ENCODE data around the gene MAST3. TPM values are rescaled to one million over a fixed set of nuclear protein-coding genes. Genes with fewer than 3 reads are reported as not detected.

The MAST3 gene
- total RNA-seq, 1 experiment from 2014 or later: 11.5 TPM

DNA sequence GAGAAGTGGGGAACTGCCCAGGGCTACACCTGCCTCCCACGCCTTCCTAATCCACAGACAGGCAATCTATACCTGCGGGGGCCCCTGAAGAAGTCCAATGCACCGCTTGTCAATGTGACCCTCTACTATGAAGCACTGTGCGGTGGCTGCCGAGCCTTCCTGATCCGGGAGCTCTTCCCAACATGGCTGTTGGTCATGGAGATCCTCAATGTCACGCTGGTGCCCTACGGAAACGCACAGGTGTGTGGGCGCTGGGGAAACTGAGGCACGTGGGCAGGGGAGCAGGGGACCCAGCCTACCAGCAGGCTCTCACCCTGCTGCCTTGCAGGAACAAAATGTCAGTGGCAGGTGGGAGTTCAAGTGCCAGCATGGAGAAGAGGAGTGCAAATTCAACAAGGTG is 77.4 kb downstream of the MAST3 start (continued):
- TF ChIP-seq, protein P1, sequence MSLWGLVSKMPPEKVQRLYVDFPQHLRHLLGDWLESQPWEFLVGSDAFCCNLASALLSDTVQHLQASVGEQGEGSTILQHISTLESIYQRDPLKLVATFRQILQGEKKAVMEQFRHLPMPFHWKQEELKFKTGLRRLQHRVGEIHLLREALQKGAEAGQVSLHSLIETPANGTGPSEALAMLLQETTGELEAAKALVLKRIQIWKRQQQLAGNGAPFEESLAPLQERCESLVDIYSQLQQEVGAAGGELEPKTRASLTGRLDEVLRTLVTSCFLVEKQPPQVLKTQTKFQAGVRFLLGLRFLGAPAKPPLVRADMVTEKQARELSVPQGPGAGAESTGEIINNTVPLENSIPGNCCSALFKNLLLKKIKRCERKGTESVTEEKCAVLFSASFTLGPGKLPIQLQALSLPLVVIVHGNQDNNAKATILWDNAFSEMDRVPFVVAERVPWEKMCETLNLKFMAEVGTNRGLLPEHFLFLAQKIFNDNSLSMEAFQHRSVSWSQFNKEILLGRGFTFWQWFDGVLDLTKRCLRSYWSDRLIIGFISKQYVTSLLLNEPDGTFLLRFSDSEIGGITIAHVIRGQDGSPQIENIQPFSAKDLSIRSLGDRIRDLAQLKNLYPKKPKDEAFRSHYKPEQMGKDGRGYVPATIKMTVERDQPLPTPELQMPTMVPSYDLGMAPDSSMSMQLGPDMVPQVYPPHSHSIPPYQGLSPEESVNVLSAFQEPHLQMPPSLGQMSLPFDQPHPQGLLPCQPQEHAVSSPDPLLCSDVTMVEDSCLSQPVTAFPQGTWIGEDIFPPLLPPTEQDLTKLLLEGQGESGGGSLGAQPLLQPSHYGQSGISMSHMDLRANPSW (CRISPR knock-in tag; conservative IDR thresholded peaks at IDR 0.05; ENCODE audit: low read depth): no peak

- Mint-ChIP-seq H3K4me3 (no peak overlapping the region), H3K4me1 (peaks cover 9% of the 10 kb centered on the region), H3K36me3 (no peaks in the 10 kb centered on the region; the same call in 1 of the 2 replicates), H3K27me3 (ENCODE audit: low read depth) (peaks cover 19% of the 10 kb centered on the region), H3K9me3 (no peaks in the 10 kb centered on the region), H3K27ac (no peak overlapping the region)
- ATAC-seq: no peak
- ChIA-PET POLR2A (no interaction called here), CTCF (interaction anchor here (0.6 to 3.6 kb wide), 4 partner anchors 9 to 15 kb away, joined by 3 to 14 read pairs (median 5); partner anchors contain the start of gene MPV17L2)
- no peak for TF ChIP-seq KAT7 (CRISPR knock-in tag; IDR thresholded peaks at IDR 0.05; ENCODE audit: borderline replicate concordance)
- no peak for TF ChIP-seq ZNF423 (CRISPR knock-in tag; IDR thresholded peaks at IDR 0.05)
- TF ChIP-seq GABPB1 (CRISPR knock-in tag; IDR thresholded peaks at IDR 0.05): no peak
- no peak for TF ChIP-seq ATF1 (CRISPR knock-in tag; IDR thresholded peaks at IDR 0.05)
- no peak for TF ChIP-seq E2F1 (CRISPR knock-in tag; IDR thresholded peaks at IDR 0.05)
- no peak for TF ChIP-seq TCF7 (CRISPR knock-in tag; IDR thresholded peaks at IDR 0.05; ENCODE audit: low read depth)
- no peak for TF ChIP-seq NR2C2 (CRISPR knock-in tag; IDR thresholded peaks at IDR 0.05)
- no peak for TF ChIP-seq IRF1 (CRISPR knock-in tag; IDR thresholded peaks at IDR 0.05)
- TF ChIP-seq CREM (CRISPR knock-in tag; IDR thresholded peaks at IDR 0.05): no peak
- TF ChIP-seq, protein P2, sequence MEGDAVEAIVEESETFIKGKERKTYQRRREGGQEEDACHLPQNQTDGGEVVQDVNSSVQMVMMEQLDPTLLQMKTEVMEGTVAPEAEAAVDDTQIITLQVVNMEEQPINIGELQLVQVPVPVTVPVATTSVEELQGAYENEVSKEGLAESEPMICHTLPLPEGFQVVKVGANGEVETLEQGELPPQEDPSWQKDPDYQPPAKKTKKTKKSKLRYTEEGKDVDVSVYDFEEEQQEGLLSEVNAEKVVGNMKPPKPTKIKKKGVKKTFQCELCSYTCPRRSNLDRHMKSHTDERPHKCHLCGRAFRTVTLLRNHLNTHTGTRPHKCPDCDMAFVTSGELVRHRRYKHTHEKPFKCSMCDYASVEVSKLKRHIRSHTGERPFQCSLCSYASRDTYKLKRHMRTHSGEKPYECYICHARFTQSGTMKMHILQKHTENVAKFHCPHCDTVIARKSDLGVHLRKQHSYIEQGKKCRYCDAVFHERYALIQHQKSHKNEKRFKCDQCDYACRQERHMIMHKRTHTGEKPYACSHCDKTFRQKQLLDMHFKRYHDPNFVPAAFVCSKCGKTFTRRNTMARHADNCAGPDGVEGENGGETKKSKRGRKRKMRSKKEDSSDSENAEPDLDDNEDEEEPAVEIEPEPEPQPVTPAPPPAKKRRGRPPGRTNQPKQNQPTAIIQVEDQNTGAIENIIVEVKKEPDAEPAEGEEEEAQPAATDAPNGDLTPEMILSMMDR (IDR thresholded peaks at IDR 0.05): no peak
- TF ChIP-seq, protein P3, sequence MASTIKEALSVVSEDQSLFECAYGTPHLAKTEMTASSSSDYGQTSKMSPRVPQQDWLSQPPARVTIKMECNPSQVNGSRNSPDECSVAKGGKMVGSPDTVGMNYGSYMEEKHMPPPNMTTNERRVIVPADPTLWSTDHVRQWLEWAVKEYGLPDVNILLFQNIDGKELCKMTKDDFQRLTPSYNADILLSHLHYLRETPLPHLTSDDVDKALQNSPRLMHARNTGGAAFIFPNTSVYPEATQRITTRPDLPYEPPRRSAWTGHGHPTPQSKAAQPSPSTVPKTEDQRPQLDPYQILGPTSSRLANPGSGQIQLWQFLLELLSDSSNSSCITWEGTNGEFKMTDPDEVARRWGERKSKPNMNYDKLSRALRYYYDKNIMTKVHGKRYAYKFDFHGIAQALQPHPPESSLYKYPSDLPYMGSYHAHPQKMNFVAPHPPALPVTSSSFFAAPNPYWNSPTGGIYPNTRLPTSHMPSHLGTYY (CRISPR knock-in tag; IDR thresholded peaks at IDR 0.05): no peak
- no peak for TF ChIP-seq ZNF138 (CRISPR knock-in tag; conservative IDR thresholded peaks at IDR 0.05)
- TF ChIP-seq JAZF1 (CRISPR knock-in tag; IDR thresholded peaks at IDR 0.05): no peak
- TF ChIP-seq FOXP4 (CRISPR knock-in tag; IDR thresholded peaks at IDR 0.05): no peak
- DNase-seq (ENCODE audit: low spot score): no peak
Observed at GRCh38 chr19:18176367-18177310, 79.1 kb downstream of the MAST3 start.

Measured in WTC11 (cell line).